ENCODE measurements around the gene PCSK6.

DNA sequence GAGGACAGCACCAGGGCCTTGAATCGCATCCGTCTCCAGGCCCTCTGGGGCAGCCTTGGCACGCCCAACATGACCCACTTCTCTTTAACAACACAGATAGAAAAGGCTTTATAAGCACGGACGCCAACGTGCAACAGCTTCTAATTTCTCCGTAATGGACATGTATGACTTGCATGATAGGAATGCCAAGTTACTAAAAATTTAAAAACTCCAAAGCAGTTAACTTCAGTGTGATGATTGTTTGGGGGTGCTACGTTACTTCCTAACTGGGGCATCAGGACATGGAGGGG lies 163.5 kb downstream of the PCSK6 start:
- TF ChIP-seq EZH2phosphoT487 (IDR thresholded peaks at IDR 0.05; ENCODE audit: insufficient read depth, low read depth), result no peak
- TF ChIP-seq EZH2 (IDR thresholded peaks at IDR 0.05; ENCODE audit: insufficient read depth, poor library complexity, severe bottlenecking), result no peak
